Fibroblast of lung (primary cell): ENCODE data around the gene HERC2. TPM values are rescaled to one million over a fixed set of nuclear protein-coding genes. Genes with fewer than 3 reads are reported as not detected.

Source experiments
- DNase-seq, 2 donors: peaks; one replicate each; pipeline versions ENCODE4 v3.0.0 to v3.0.0-alpha.2; 2010; ENCODE audit warnings: low read depth in 2 of 2
- H2AFZ ChIP-seq: 2 replicates; pipeline ENCODE4 v1.5.1; 2012; ENCODE audit warnings: low read length, control low read depth, inconsistent platforms
- H3K27ac ChIP-seq: 2 replicates; pipeline ENCODE4 v1.5.1; 2011; ENCODE audit warnings: low read length, control low read depth; ENCODE audit not compliant: insufficient read depth
- H3K27me3 ChIP-seq: 2 replicates; pipeline ENCODE4 v1.5.1; 2011; ENCODE audit warnings: mild to moderate bottlenecking, low read length; ENCODE audit not compliant: control insufficient read depth, insufficient read depth
- H3K36me3 ChIP-seq: 2 replicates; pipeline ENCODE4 v1.5.1; 2011; ENCODE audit warnings: low read length; ENCODE audit not compliant: control insufficient read depth, insufficient read depth
- H3K4me1 ChIP-seq: 2 replicates; pipeline ENCODE4 v1.5.1; 2011; ENCODE audit warnings: low read length; ENCODE audit not compliant: control insufficient read depth, insufficient read depth; ENCODE audit errors: extremely low read depth
- H3K4me2 ChIP-seq: 2 replicates; pipeline ENCODE4 v1.5.1; 2011; ENCODE audit warnings: low read length, control low read depth; ENCODE audit not compliant: insufficient read depth; ENCODE audit errors: extremely low read depth
- H3K4me3 ChIP-seq, 4 experiments: fragments of 200-600 bp in 1 of 4; sonication (generic) in 1 of 4; replicated peaks in 1 of 4; 2 replicates each; pipeline ENCODE4 v1.5.1; 2011 to 2016; ENCODE audit warnings: low read length in 4 of 4, low read depth in 3 of 4, mild to moderate bottlenecking in 3 of 4, control low read depth in 2 of 4, inconsistent platforms in 1 of 4, mixed read lengths in 1 of 4; ENCODE audit not compliant: insufficient read depth in 1 of 4; ENCODE audit errors: control extremely low read depth in 1 of 4
- H3K79me2 ChIP-seq: 2 replicates; pipeline ENCODE4 v1.5.1; 2012; ENCODE audit warnings: mild to moderate bottlenecking, low read length, inconsistent platforms; ENCODE audit not compliant: control insufficient read depth, insufficient read depth
- H3K9ac ChIP-seq: 2 replicates; pipeline ENCODE4 v1.5.1; 2011; ENCODE audit warnings: mild to moderate bottlenecking, low read length, control low read depth; ENCODE audit not compliant: insufficient read depth
- H3K9me3 ChIP-seq: 2 replicates; pipeline ENCODE4 v1.5.1; 2012; ENCODE audit warnings: low read depth, low read length; ENCODE audit not compliant: control insufficient read depth, insufficient read depth
- H4K20me1 ChIP-seq: 2 replicates; pipeline ENCODE4 v1.5.1; 2011; ENCODE audit warnings: low read length; ENCODE audit not compliant: control insufficient read depth, insufficient read depth; ENCODE audit errors: extremely low read depth
- EZH2 ChIP-seq: IDR thresholded peaks from 2 replicates; pipeline ENCODE4 v1.5.1; 2012; ENCODE audit warnings: low read length, control low read depth, mild to moderate bottlenecking; ENCODE audit errors: missing control alignments
- polyA plus RNA-seq, 2 donors: library from polyadenylated mRNA; depleted of rRNA in 1 of 2; stranded (reverse) in 1 of 2; unstranded in 1 of 2; fragments of >200 nt; gene quantifications; 2 replicates each; pipeline ENCODE4 v1.2.1, GENCODE V29; 2011 to 2012; ENCODE audit warnings: missing spikeins in 1 of 2
- total RNA-seq: library from RNA; depleted of rRNA; stranded (reverse); fragments of >200 nt; gene quantifications from 2 replicates; pipeline ENCODE4 v1.2.1, GENCODE V29; 2014
- TF ChIP-seq, protein P1 (sequence below), 2 donors: IDR thresholded peaks in 1 of 2; conservative IDR thresholded peaks in 1 of 2; 1 replicate in 1 of 2; 2 replicates in 1 of 2; pipeline ENCODE4 v1.5.1; 2011 to 2012; ENCODE audit warnings: low read length in 2 of 2, control low read depth in 1 of 2, inconsistent platforms in 1 of 2, low read depth in 1 of 2, mild to moderate bottlenecking in 1 of 2

The HERC2 gene
- total and polyA plus RNA-seq, 2 donors (not counting 1 experiment from before 2014, with no cell fraction given), result 12.4 to 55.8 TPM

DNA sequence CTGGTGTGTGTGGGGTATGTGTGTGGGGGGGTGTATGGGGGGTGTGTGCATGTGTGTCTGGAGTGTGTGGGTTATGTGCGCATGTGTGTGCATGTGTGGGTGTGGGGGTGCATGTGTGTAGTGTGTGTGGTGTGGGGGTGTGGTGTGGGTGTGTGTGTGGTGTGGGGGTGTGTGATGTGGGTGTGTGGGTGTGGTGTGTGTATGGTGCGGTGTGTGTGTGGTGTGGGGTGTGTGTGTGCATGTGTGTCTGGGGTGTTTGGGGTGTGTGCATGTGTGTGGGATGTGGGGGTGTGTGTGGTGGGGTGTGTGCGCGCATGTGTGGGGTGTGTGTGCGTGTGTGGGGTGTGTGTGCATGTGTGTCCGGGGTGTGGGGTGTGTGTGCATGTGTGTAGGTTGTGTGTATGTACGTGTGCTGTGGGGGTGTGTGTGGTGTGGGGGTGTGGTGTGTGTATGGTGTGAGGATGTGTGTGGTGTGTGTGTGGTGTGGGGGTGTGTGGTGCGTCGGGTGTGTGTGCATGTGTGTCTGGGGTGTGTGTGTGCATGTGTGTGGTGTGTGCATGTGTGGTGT, 216.7 kb downstream of the HERC2 start:
- H3K4me3 ChIP-seq, result no peak overlapping the region
- H3K4me1 ChIP-seq, result no peaks in the 10 kb centered on the region
- no peaks in the 10 kb centered on the region for H3K79me2 ChIP-seq
- no peaks in the 10 kb centered on the region for H3K36me3 ChIP-seq
- H3K9me3 ChIP-seq, result no peaks in the 10 kb centered on the region
- TF ChIP-seq, protein P1, sequence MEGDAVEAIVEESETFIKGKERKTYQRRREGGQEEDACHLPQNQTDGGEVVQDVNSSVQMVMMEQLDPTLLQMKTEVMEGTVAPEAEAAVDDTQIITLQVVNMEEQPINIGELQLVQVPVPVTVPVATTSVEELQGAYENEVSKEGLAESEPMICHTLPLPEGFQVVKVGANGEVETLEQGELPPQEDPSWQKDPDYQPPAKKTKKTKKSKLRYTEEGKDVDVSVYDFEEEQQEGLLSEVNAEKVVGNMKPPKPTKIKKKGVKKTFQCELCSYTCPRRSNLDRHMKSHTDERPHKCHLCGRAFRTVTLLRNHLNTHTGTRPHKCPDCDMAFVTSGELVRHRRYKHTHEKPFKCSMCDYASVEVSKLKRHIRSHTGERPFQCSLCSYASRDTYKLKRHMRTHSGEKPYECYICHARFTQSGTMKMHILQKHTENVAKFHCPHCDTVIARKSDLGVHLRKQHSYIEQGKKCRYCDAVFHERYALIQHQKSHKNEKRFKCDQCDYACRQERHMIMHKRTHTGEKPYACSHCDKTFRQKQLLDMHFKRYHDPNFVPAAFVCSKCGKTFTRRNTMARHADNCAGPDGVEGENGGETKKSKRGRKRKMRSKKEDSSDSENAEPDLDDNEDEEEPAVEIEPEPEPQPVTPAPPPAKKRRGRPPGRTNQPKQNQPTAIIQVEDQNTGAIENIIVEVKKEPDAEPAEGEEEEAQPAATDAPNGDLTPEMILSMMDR (conservative IDR thresholded peaks at IDR 0.05 in 1 of 2, IDR thresholded peaks at IDR 0.05 in 1 of 2; ENCODE audit: low read depth in 1 of 2, low read length in 2 of 2), result no peak
- no peak for TF ChIP-seq EZH2
- no peak overlapping the region for H3K4me2 ChIP-seq
- no peak for DNase-seq
- no peak overlapping the region for H2AFZ ChIP-seq
- peaks cover 1% of the 10 kb centered on the region for H3K27me3 ChIP-seq
- H3K27ac ChIP-seq, result no peak overlapping the region
- no peak overlapping the region for H3K9ac ChIP-seq
- H4K20me1 ChIP-seq, result no peaks in the 10 kb centered on the region

DNA sequence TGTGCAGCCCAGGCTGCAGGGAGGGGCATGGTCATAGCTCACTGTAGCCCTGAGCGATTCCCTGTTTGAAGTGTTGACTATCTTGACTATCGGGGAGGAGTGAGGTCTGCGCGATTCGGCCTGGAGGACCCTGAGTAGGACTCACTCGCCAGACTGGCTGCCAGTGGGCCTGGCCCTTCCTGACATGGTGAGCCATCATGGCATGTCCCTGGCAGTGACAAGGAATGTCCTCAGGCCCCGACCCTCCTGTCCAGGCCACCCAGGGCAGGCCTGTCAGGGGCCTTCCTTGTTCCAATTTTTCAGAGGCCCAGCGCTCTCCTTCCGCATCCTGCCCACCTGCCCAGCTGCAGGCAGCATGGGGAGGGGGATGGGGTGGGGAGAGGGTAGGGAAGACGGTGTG, 217.7 kb downstream of the HERC2 start:
- H3K4me2 ChIP-seq, result no peak overlapping the region
- no peaks in the 10 kb centered on the region for H3K79me2 ChIP-seq
- no peak overlapping the region for H2AFZ ChIP-seq
- no peaks in the 10 kb centered on the region for H3K9me3 ChIP-seq
- DNase-seq, result no peak
- no peaks in the 10 kb centered on the region for H3K4me1 ChIP-seq
- TF ChIP-seq EZH2, result no peak
- TF ChIP-seq, protein P1 (conservative IDR thresholded peaks at IDR 0.05 in 1 of 2, IDR thresholded peaks at IDR 0.05 in 1 of 2; ENCODE audit: low read depth in 1 of 2, low read length in 2 of 2), result no peak
- no peak overlapping the region for H3K27ac ChIP-seq
- H3K9ac ChIP-seq, result no peak overlapping the region
- H4K20me1 ChIP-seq, result no peaks in the 10 kb centered on the region
- no peak overlapping the region for H3K4me3 ChIP-seq
- peaks cover 10% of the 10 kb centered on the region for H3K27me3 ChIP-seq
- H3K36me3 ChIP-seq, result no peaks in the 10 kb centered on the region

DNA sequence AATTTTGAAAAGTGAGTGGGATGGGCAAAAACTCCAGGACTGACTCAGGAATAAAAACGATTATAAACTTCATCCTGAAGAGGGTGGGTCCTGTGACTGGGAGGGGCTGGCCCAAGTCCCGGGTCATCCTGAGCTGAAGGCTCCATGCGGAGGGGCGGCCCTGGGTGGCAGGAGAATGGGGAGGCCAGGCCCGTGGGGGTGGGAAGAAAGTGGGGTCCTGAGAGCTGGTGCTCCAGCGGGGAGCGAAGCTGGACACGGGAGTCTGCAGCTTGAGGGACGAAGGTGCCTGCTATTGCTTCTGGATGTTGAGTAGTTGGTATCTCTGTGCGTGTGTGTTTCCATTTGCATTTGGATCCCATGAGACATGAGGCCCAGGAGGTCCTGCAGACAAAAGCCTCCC, 218.1 kb downstream of the HERC2 start:
- H3K4me3 ChIP-seq, result no peak overlapping the region
- H3K36me3 ChIP-seq, result no peaks in the 10 kb centered on the region

More for the DNA sequence above, 218.1 kb downstream of the HERC2 start:
- no peak for TF ChIP-seq EZH2
- TF ChIP-seq, protein P1 (conservative IDR thresholded peaks at IDR 0.05 in 1 of 2, IDR thresholded peaks at IDR 0.05 in 1 of 2; ENCODE audit: low read depth in 1 of 2, low read length in 2 of 2), result no peak
- no peak overlapping the region for H3K9ac ChIP-seq
- peaks cover 14% of the 10 kb centered on the region for H3K27me3 ChIP-seq
- no peaks in the 10 kb centered on the region for H3K4me1 ChIP-seq
- H3K79me2 ChIP-seq, result no peaks in the 10 kb centered on the region
- H3K27ac ChIP-seq, result no peak overlapping the region
- H3K9me3 ChIP-seq, result no peaks in the 10 kb centered on the region
- no peak overlapping the region for H3K4me2 ChIP-seq
- DNase-seq, result no peak
- H2AFZ ChIP-seq, result no peak overlapping the region
- H4K20me1 ChIP-seq, result no peaks in the 10 kb centered on the region
